ENCODE data around the gene EXOC2. TPM values are rescaled to one million over a fixed set of nuclear protein-coding genes. Genes with fewer than 3 reads are reported as not detected.

EXOC2 gene
- total RNA-seq, 2 donors from 2014 or later = 28.1 to 35.0 TPM

DNA sequence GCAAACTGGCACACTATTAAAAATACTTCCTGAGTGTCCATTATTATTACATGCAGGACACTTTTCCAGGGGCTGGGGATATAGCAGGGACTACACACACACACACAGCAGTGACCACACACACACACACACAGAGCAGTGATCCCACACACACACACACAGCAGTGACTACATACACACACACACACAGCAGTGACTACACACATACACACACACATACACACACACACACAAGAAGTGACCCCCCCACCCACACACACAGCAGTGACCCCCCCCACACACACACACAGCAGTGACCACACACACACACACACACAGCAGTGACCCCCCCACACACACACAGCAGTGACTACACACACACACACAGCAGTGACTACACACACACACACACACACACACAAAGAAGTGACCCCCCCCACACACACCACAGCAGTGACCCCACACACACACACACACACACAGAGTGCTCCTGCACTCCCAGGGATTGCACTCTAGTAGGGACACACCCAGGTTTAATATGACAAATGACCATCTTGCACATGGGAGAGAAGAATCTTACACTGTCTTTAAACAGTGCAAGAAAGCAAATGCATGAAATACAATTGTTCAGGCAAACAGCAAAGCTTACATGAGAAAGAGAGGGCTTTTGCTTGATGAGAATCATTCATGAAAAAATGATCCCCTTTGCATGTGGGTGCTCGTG lies 185.9 kb downstream of the EXOC2 start:
- no peaks in the 10 kb centered on the region for H3K27me3 ChIP-seq (ENCODE audit: control insufficient read depth, insufficient read depth, low read length, poor library complexity, severe bottlenecking)
- Mint-ChIP-seq H3K36me3 (ENCODE audit: low read depth) (peaks cover 8% of the 10 kb centered on the region), H3K4me3 (no peak overlapping the region), H3K4me1 (no peaks in the 10 kb centered on the region), H3K9me3 (no peaks in the 10 kb centered on the region), H3K27me3 (ENCODE audit: insufficient read depth) (no peaks in the 10 kb centered on the region), H3K27ac (no peak overlapping the region)
- no peak overlapping the region for H3K9ac ChIP-seq (ENCODE audit: extremely low read depth, low read length, poor library complexity, severe bottlenecking)
- TF ChIP-seq, protein P1, sequence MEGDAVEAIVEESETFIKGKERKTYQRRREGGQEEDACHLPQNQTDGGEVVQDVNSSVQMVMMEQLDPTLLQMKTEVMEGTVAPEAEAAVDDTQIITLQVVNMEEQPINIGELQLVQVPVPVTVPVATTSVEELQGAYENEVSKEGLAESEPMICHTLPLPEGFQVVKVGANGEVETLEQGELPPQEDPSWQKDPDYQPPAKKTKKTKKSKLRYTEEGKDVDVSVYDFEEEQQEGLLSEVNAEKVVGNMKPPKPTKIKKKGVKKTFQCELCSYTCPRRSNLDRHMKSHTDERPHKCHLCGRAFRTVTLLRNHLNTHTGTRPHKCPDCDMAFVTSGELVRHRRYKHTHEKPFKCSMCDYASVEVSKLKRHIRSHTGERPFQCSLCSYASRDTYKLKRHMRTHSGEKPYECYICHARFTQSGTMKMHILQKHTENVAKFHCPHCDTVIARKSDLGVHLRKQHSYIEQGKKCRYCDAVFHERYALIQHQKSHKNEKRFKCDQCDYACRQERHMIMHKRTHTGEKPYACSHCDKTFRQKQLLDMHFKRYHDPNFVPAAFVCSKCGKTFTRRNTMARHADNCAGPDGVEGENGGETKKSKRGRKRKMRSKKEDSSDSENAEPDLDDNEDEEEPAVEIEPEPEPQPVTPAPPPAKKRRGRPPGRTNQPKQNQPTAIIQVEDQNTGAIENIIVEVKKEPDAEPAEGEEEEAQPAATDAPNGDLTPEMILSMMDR (conservative IDR thresholded peaks at IDR 0.05) = no peak
- DNase-seq = no peak
- H3K4me1 ChIP-seq (ENCODE audit: control insufficient read depth, insufficient read depth, low read length) = no peaks in the 10 kb centered on the region
- no peak overlapping the region for H3K27ac ChIP-seq (ENCODE audit: low read depth, low read length)
- no peak overlapping the region for H3K4me3 ChIP-seq (ENCODE audit: low read length)
- H3K36me3 ChIP-seq (ENCODE audit: control insufficient read depth, insufficient read depth, low read length) = peaks cover 14% of the 10 kb centered on the region
- no peaks in the 10 kb centered on the region for H3K9me3 ChIP-seq (ENCODE audit: control insufficient read depth, low read length)
- WGBS, 2 experiments (ENCODE audit: insufficient coverage in 1 of 2, insufficient read length in 1 of 2) = 67 to 95% methylated on average over 1 of the region's 1 CpG

DNA sequence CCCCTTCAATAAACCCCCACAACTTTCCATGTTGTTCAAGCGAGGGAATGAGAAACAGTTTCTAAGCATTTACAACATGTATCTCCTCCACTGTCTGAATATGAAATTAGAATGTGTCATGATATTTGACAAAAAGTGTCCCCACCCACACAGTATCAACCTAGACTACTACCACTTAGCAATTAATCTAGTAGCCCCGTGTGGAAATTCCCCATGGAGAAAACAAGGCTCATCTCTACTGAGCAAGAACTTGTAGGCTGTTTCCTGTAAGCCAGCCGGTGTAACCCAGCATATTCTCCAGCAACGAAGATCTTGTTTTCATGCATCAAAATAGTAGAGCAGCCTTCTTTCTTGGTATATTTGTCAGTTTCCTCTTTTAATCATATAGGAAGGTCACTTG lies 186.4 kb downstream of the EXOC2 start:
- Mint-ChIP-seq H3K4me3 (no peak overlapping the region), H3K27me3 (ENCODE audit: insufficient read depth) (no peaks in the 10 kb centered on the region), H3K9me3 (no peaks in the 10 kb centered on the region), H3K36me3 (ENCODE audit: low read depth) (peaks cover 8% of the 10 kb centered on the region), H3K4me1 (no peaks in the 10 kb centered on the region), H3K27ac (no peak overlapping the region)
- H3K9ac ChIP-seq (ENCODE audit: extremely low read depth, low read length, poor library complexity, severe bottlenecking) = no peak overlapping the region
- no peak for DNase-seq
- no peak overlapping the region for H3K27ac ChIP-seq (ENCODE audit: low read depth, low read length)
- H3K27me3 ChIP-seq (ENCODE audit: control insufficient read depth, insufficient read depth, low read length, poor library complexity, severe bottlenecking) = no peaks in the 10 kb centered on the region
- peaks cover 9% of the 10 kb centered on the region for H3K36me3 ChIP-seq (ENCODE audit: control insufficient read depth, insufficient read depth, low read length)
- WGBS, 2 experiments (ENCODE audit: insufficient coverage in 1 of 2, insufficient read length in 1 of 2) = 94 to 100% methylated on average over 2 to 4 of the region's 4 CpGs
- no peaks in the 10 kb centered on the region for H3K4me1 ChIP-seq (ENCODE audit: control insufficient read depth, insufficient read depth, low read length)
- TF ChIP-seq, protein P1 (conservative IDR thresholded peaks at IDR 0.05) = no peak
- H3K4me3 ChIP-seq (ENCODE audit: low read length) = no peak overlapping the region
- no peaks in the 10 kb centered on the region for H3K9me3 ChIP-seq (ENCODE audit: control insufficient read depth, low read length)

DNA sequence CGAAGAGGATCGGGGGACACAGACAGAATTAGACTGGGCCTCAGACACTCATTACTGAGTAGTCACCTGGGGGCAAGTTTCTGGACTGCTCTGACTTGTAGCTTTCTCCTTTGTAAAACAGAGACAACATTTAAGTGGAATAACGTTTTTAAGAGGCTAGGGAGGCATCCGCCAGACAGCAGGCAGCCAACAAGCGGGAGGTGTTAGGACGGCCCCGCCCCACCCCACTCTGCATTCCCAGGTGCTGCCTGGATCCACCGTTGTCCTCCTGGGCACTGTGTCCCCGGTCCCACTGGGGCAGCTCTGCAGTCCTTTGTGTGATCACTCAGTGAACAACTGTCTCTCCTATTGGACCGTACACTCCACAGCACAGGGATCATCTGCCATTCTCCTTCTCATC lies 187.6 kb downstream of the EXOC2 start:
- H3K9me3 Mint-ChIP-seq = no peaks in the 10 kb centered on the region
- H3K27me3 Mint-ChIP-seq (ENCODE audit: insufficient read depth) = no peaks in the 10 kb centered on the region
- WGBS, 2 experiments (ENCODE audit: insufficient coverage in 1 of 2, insufficient read length in 1 of 2) = 89 to 90% methylated on average over 9 to 10 of the region's 10 CpGs
- Histone ChIP-seq H3K27me3 (ENCODE audit: control insufficient read depth, insufficient read depth, low read length, poor library complexity, severe bottlenecking) (no peaks in the 10 kb centered on the region), H3K4me1 (ENCODE audit: control insufficient read depth, insufficient read depth, low read length) (no peaks in the 10 kb centered on the region), H3K36me3 (ENCODE audit: control insufficient read depth, insufficient read depth, low read length) (peaks cover 3% of the 10 kb centered on the region), H3K27ac (ENCODE audit: low read depth, low read length) (no peak overlapping the region), H3K4me3 (ENCODE audit: low read length) (no peak overlapping the region), H3K9ac (ENCODE audit: extremely low read depth, low read length, poor library complexity, severe bottlenecking) (no peak overlapping the region), H3K9me3 (ENCODE audit: control insufficient read depth, low read length) (no peaks in the 10 kb centered on the region)
- no peaks in the 10 kb centered on the region for H3K4me1 Mint-ChIP-seq
- DNase-seq = no peak
- TF ChIP-seq, protein P1 (conservative IDR thresholded peaks at IDR 0.05) = no peak
- H3K27ac Mint-ChIP-seq = no peak overlapping the region
- peaks cover 8% of the 10 kb centered on the region for H3K36me3 Mint-ChIP-seq (ENCODE audit: low read depth)
- H3K4me3 Mint-ChIP-seq = no peak overlapping the region

Measured in endodermal cell (in vitro differentiated cells).